Natural killer cell (primary cell): ENCODE results near the gene KIAA0319L. TPM values are rescaled to one million over a fixed set of nuclear protein-coding genes. Genes with fewer than 3 reads are reported as not detected.

Experiments used
- ATAC-seq, 3 donors: fragments of 150-1000 bp in 2 of 3; fragments of 200-7000 bp in 1 of 3; cut with Tn5 transposase; 1 replicate in 1 of 3; 2 replicates in 2 of 3; pipeline ENCODE4 v1.10.0; 2021; ENCODE audit warnings: mild to moderate bottlenecking in 2 of 3, moderate library complexity in 2 of 3
- DNase-seq, 2 donors: peaks; one replicate each; pipeline versions ENCODE4 v3.0.0 to v3.0.0-alpha.2; 2013 to 2021; ENCODE audit warnings: mixed read lengths in 1 of 2
- H3K27ac ChIP-seq: one replicate; pipeline ENCODE4 v1.5.1; 2013; ENCODE audit warnings: mild to moderate bottlenecking, low read length
- H3K27me3 ChIP-seq: one replicate; pipeline ENCODE4 v1.6.1; 2013; ENCODE audit warnings: low read length; ENCODE audit not compliant: control insufficient read depth, insufficient read depth
- H3K36me3 ChIP-seq: one replicate; pipeline ENCODE4 v1.6.1; 2013; ENCODE audit warnings: low read length; ENCODE audit not compliant: control insufficient read depth, insufficient read depth
- H3K4me1 ChIP-seq: one replicate; pipeline ENCODE4 v1.6.1; 2013; ENCODE audit warnings: low read length; ENCODE audit not compliant: control insufficient read depth, insufficient read depth
- H3K4me3 ChIP-seq: one replicate; pipeline ENCODE4 v1.5.1; 2013; ENCODE audit warnings: low read length
- H3K9me3 ChIP-seq: one replicate; pipeline ENCODE4 v1.6.1; 2013; ENCODE audit warnings: low read length; ENCODE audit not compliant: control insufficient read depth, insufficient read depth
- H3K27ac Mint-ChIP-seq, 2 donors: one replicate each; pipeline ENCODE4 v1.8.0; 2022; ENCODE audit warnings: mild to moderate bottlenecking in 2 of 2, mixed read lengths in 2 of 2, moderate library complexity in 1 of 2
- H3K27me3 Mint-ChIP-seq, 2 donors: one replicate each; pipeline ENCODE4 v1.8.0; 2022; ENCODE audit warnings: low read depth in 2 of 2, mixed read lengths in 2 of 2
- H3K36me3 Mint-ChIP-seq: one replicate; pipeline ENCODE4 v1.8.0; 2022; ENCODE audit warnings: mixed read lengths
- H3K4me1 Mint-ChIP-seq, 2 donors: one replicate each; pipeline ENCODE4 v1.8.0; 2022; ENCODE audit warnings: mixed read lengths in 2 of 2
- H3K4me3 Mint-ChIP-seq: one replicate; pipeline ENCODE4 v1.8.0; 2022; ENCODE audit warnings: mild to moderate bottlenecking, moderate library complexity, mixed read lengths
- H3K9me3 Mint-ChIP-seq, 2 donors: one replicate each; pipeline ENCODE4 v1.8.0; 2022; ENCODE audit warnings: mixed read lengths in 2 of 2
- WGBS: methylation state at CpG from one replicate; pipeline ENCODE4 v1.1.7; 2013; ENCODE audit warnings: missing lambda C conversion rate; ENCODE audit not compliant: insufficient coverage; 5-methylcytosine and 5-hydroxymethylcytosine counted together
- intact Hi-C: fragments of 100-400 bp; cut with micrococcal nuclease; formaldehyde crosslinking; loops from one replicate; pipeline ENCODE4 v1.14.2; 2022
- total RNA-seq, 4 donors: library from RNA; stranded (reverse); fragments of 120-200 nt in 1 of 4; gene quantifications; one replicate each; pipeline versions ENCODE4 v1.2.3 to v1.2.4, GENCODE V29; 2013 to 2022
- TF ChIP-seq, protein P1 (sequence below): fragments of 200-600 bp; IDR thresholded peaks from one replicate; pipeline ENCODE4 v1.8.0; 2022; ENCODE audit warnings: antibody characterized with exemption

The KIAA0319L gene
- total RNA-seq, 3 donors from 2014 or later (not counting 1 experiment from before 2014, with no cell fraction given), result 51.3 to 75.0 (median 64.8) TPM

DNA sequence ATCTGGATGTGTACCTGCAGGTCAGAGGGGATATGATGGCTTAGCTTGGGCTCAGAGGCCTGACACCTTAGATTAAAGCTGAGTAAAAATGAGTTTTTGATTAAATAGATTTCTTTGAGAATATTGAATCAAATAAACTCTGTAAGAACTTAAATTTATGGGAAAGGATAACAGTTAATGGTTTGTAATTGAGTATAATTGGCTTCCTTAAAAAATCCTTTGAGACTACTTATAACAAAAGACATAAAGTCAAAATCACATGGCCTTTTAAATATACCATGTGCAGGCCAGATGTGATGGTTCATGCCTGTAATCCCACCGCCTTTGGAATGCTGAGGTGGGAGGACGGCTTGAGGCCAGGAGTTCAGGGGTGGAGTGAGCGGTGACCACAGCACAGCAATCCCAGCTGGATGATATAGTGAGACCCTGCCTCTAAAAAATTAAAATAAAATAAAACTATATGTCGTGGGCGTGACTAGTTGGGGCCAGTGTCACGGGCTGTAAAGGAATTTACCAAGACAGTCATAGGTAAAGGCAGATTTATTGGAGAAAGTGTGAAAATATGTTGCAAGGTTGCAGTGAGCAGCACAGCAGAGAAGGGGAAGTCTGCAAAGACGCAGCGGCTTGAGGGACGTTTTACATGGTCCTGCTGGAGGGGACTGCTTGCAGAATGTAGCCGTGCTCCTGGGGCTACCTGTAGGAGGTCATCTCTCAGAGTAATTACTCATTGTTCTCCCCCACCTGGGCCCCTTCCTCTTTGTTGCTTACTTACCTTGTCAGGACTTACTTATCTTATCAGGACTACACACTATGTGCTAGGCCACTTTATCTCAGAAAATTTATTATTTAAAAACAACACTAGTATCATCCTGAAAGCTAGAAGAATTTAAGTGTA lies 166.4 kb downstream of the KIAA0319L start:
- H3K4me1 ChIP-seq, result no peaks in the 10 kb centered on the region
- H3K27me3 ChIP-seq, result no peaks in the 10 kb centered on the region
- TF ChIP-seq, protein P1, sequence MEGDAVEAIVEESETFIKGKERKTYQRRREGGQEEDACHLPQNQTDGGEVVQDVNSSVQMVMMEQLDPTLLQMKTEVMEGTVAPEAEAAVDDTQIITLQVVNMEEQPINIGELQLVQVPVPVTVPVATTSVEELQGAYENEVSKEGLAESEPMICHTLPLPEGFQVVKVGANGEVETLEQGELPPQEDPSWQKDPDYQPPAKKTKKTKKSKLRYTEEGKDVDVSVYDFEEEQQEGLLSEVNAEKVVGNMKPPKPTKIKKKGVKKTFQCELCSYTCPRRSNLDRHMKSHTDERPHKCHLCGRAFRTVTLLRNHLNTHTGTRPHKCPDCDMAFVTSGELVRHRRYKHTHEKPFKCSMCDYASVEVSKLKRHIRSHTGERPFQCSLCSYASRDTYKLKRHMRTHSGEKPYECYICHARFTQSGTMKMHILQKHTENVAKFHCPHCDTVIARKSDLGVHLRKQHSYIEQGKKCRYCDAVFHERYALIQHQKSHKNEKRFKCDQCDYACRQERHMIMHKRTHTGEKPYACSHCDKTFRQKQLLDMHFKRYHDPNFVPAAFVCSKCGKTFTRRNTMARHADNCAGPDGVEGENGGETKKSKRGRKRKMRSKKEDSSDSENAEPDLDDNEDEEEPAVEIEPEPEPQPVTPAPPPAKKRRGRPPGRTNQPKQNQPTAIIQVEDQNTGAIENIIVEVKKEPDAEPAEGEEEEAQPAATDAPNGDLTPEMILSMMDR, result no peak
- no peak for ATAC-seq
- H3K36me3 Mint-ChIP-seq, result peaks cover 8% of the 10 kb centered on the region
- no peaks in the 10 kb centered on the region for H3K4me1 Mint-ChIP-seq
- intact Hi-C loops, result no loop called here
- no peaks in the 10 kb centered on the region for H3K9me3 ChIP-seq
- no peak overlapping the region for H3K4me3 ChIP-seq
- WGBS, result 95% methylated on average over 10 of the region's 10 CpGs
- no peaks in the 10 kb centered on the region for H3K27me3 Mint-ChIP-seq
- no peak overlapping the region for H3K27ac ChIP-seq
- peaks cover 57% of the 10 kb centered on the region for H3K36me3 ChIP-seq
- no peaks in the 10 kb centered on the region for H3K9me3 Mint-ChIP-seq
- no peak for DNase-seq
- H3K27ac Mint-ChIP-seq, result no peak overlapping the region
- H3K4me3 Mint-ChIP-seq, result no peak overlapping the region

DNA sequence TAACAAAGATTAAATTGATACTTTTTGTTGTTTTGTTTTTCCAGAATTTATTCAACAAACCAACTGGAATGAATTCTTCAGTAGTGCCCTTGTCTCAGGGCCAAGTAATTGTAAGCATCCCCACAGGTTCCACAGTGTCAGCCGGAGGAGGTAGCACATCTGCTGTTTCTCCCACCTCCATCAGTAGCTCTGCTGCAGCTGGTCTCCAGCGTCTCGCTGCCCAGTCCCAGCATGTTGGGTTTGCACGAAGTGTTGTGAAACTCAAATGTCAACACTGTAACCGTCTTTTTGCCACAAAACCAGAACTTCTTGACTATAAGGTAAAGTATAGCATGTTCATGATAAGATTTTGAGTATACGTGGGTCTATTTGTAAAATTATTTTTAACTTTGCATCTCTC lies 170.2 kb downstream of the KIAA0319L start:
- H3K27me3 Mint-ChIP-seq, result no peaks in the 10 kb centered on the region
- H3K4me3 ChIP-seq, result no peak overlapping the region
- TF ChIP-seq, protein P1, result no peak
- no peaks in the 10 kb centered on the region for H3K4me1 ChIP-seq
- no peak for ATAC-seq
- no peak for DNase-seq
- no peaks in the 10 kb centered on the region for H3K4me1 Mint-ChIP-seq
- WGBS, result 97% methylated on average over 5 of the region's 6 CpGs
- peaks cover 27% of the 10 kb centered on the region for H3K36me3 ChIP-seq
- no peak overlapping the region for H3K27ac Mint-ChIP-seq
- H3K9me3 ChIP-seq, result no peaks in the 10 kb centered on the region
- H3K27me3 ChIP-seq, result no peaks in the 10 kb centered on the region
- no peak overlapping the region for H3K4me3 Mint-ChIP-seq
- H3K27ac ChIP-seq, result no peak overlapping the region
- intact Hi-C loops, result no loop called here
- H3K9me3 Mint-ChIP-seq, result no peaks in the 10 kb centered on the region
- no peaks in the 10 kb centered on the region for H3K36me3 Mint-ChIP-seq

DNA sequence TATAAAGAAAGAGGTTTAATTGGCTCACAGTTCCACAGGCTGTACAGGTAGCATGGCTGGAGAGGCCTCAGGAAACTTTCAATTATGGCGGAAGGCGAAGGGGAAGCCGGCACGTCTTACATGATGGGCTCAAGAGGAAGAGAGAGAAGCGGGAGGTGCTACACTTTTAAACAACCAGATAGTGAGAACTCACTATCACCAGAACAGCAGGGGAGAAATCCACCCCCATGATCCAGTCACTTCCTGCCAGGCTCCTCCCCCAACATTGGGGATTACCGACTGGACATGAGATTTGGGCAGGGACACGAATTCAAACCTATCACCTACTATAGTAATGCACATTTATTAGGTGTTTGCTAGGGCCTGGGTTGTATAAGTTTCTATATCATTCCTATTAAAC lies 170.9 kb downstream of the KIAA0319L start:
- no peaks in the 10 kb centered on the region for H3K27me3 Mint-ChIP-seq
- no peak overlapping the region for H3K4me3 Mint-ChIP-seq
- no peaks in the 10 kb centered on the region for H3K36me3 Mint-ChIP-seq
- H3K4me1 Mint-ChIP-seq, result no peaks in the 10 kb centered on the region
- WGBS, result 97% methylated on average over 4 of the region's 7 CpGs
- no peak overlapping the region for H3K27ac ChIP-seq
- no peak overlapping the region for H3K4me3 ChIP-seq
- no peaks in the 10 kb centered on the region for H3K9me3 Mint-ChIP-seq
- TF ChIP-seq, protein P1, result no peak
- H3K36me3 ChIP-seq, result peaks cover 27% of the 10 kb centered on the region
- DNase-seq, result no peak
- H3K9me3 ChIP-seq, result no peaks in the 10 kb centered on the region
- H3K27me3 ChIP-seq, result no peaks in the 10 kb centered on the region
- no peak for ATAC-seq
- no peaks in the 10 kb centered on the region for H3K4me1 ChIP-seq
- intact Hi-C loops, result no loop called here
- H3K27ac Mint-ChIP-seq, result no peak overlapping the region

Other genes with a start within 250 kb of the KIAA0319L start
- 10 to 100 TPM in 1 of 3 donors, 1 to 10 TPM in 2; 7.9 to 10.7 (median 9.9) TPM for gene NCDN, start 396 bp upstream of the KIAA0319L start, total RNA-seq
- gene TFAP2E, start 15.9 kb upstream of the KIAA0319L start, total RNA-seq, result 1 to 10 TPM; 6.6 to 7.3 (median 6.9) TPM
- 10 to 100 TPM; 37.0 to 45.0 (median 37.3) TPM for gene PSMB2, start 84.1 kb upstream of the KIAA0319L start, total RNA-seq
- gene C1orf216, start 161.5 kb upstream of the KIAA0319L start, total RNA-seq, result 10 to 100 TPM in 2 of 3 donors, 1 to 10 TPM in 1; 8.0 to 14.1 (median 13.0) TPM
- 1 to 10 TPM; 1.9 to 4.9 (median 2.4) TPM for gene CLSPN, start 212.6 kb upstream of the KIAA0319L start, total RNA-seq